ENCODE results near the gene MAPK10. TPM values are rescaled to one million over a fixed set of nuclear protein-coding genes. Genes with fewer than 3 reads are reported as not detected.
"Not testable (repeated sequence)": the region's sequence is repeated elsewhere in the genome, so short reads cannot be mapped to it uniquely, and the experiment has no call there.

The MAPK10 gene
- total and polyA plus RNA-seq, 8 donors = 1.4 to 103 (median 15.0) TPM

DNA sequence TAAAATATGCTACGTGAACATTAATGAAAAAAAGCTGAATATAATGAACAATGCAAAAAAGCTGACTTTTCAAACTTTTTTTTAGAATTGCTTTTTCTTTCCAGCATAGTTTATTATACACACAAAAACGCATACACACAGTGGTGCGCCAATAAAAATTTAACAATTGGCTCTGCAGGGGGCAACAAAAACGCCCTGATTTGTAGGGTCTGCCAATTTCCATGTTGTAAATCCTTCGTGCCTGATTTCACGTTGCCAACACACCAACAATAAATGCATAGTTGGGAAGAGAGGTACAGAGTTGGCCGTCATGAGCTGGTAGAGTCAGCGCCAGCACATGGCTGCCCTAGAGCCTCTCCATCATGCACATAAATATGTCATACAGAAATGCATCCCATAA, 333.1 kb downstream of the MAPK10 start:
- Histone ChIP-seq H3K27ac (no peak overlapping the region), H3K4me1 (no peaks in the 10 kb centered on the region), H3K9me3 (peaks cover 0 to under 1% (median 0%) of the 10 kb centered on the region in 4 donors), H3K36me3 (no peaks in the 10 kb centered on the region), H3K27me3 (no peaks in the 10 kb centered on the region), H3K4me3 (no peak overlapping the region)
- DNase-seq = no peak
- intact Hi-C loops (cut with DNase I; ENCODE audit: low total_unique reads) = no loop called here
- 84 to 94% (median 89%) methylated on average over 8 of the region's 8 CpGs for WGBS, 5 donors
- no peak for TF ChIP-seq EP300 (IDR thresholded peaks at IDR 0.05)
- no peak for TF ChIP-seq POLR2AphosphoS5 (IDR thresholded peaks at IDR 0.05)
- TF ChIP-seq POLR2A (IDR thresholded peaks at IDR 0.05) = no peak
- TF ChIP-seq, protein P1, sequence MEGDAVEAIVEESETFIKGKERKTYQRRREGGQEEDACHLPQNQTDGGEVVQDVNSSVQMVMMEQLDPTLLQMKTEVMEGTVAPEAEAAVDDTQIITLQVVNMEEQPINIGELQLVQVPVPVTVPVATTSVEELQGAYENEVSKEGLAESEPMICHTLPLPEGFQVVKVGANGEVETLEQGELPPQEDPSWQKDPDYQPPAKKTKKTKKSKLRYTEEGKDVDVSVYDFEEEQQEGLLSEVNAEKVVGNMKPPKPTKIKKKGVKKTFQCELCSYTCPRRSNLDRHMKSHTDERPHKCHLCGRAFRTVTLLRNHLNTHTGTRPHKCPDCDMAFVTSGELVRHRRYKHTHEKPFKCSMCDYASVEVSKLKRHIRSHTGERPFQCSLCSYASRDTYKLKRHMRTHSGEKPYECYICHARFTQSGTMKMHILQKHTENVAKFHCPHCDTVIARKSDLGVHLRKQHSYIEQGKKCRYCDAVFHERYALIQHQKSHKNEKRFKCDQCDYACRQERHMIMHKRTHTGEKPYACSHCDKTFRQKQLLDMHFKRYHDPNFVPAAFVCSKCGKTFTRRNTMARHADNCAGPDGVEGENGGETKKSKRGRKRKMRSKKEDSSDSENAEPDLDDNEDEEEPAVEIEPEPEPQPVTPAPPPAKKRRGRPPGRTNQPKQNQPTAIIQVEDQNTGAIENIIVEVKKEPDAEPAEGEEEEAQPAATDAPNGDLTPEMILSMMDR (IDR thresholded peaks at IDR 0.05) = no peak

DNA sequence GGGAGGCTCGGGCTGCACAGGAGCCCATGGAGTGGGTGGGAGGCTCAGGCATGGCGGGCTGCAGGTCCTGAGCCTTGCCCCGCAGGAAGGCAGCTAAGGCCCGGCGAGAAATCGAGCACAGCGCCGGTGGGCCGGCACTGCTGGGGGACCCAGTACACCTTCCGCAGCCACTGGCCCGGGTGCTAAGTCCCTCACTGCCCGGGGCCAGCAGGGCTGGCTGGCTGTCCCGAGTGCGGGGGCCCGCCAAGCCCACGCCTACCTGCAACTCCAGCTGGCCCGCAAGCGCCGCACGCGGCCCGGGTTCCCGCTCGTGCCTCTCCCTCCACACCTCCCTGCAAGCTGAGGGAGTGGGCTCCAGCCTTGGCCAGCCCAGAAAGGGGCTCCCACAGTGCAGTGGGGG, 338.2 kb downstream of the MAPK10 start:
- H3K4me1 ChIP-seq; H3K27me3 ChIP-seq; DNase-seq; H3K27ac ChIP-seq; H3K36me3 ChIP-seq; H3K9me3 ChIP-seq; H3K4me3 ChIP-seq; intact Hi-C loops (cut with DNase I; ENCODE audit: low total_unique reads): not testable (repeated sequence)
- 93 to 98% (median 97%) methylated on average over 6 to 24 of the region's 24 CpGs for whole genome bisulfite sequencing, 5 donors

DNA sequence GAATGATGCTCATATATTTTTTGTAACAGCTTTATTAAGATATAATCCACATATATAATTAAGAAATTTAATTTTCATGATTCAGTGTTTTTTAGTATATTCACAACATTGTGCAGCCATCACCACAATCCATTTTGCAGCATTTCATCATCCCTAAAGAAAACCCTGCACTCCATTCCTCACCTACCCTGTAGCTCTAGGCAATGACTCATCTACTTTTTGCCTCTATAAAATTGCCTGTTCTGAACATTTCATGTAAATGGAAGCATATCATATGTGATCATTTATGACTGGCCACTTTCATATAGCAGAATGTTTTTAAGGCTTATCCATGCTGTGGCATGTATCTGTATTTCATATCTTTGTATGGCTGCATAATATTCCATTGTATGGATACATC, 339.9 kb downstream of the MAPK10 start:
- intact Hi-C loops (cut with DNase I; ENCODE audit: low total_unique reads) = no loop called here
- Histone ChIP-seq H3K27me3 (no peaks in the 10 kb centered on the region), H3K9me3 (peaks cover 0 to 4% (median 0%) of the 10 kb centered on the region in 4 donors), H3K4me3 (no peak overlapping the region), H3K4me1 (no peaks in the 10 kb centered on the region), H3K27ac (no peak overlapping the region), H3K36me3 (peaks cover 0 to 13% (median 0%) of the 10 kb centered on the region in 4 donors)
- TF ChIP-seq, protein P1 (IDR thresholded peaks at IDR 0.05) = no peak
- TF ChIP-seq EP300 (IDR thresholded peaks at IDR 0.05) = no peak
- TF ChIP-seq POLR2A (IDR thresholded peaks at IDR 0.05) = no peak
- TF ChIP-seq POLR2AphosphoS5 (IDR thresholded peaks at IDR 0.05) = no peak
- DNase-seq = no peak

DNA sequence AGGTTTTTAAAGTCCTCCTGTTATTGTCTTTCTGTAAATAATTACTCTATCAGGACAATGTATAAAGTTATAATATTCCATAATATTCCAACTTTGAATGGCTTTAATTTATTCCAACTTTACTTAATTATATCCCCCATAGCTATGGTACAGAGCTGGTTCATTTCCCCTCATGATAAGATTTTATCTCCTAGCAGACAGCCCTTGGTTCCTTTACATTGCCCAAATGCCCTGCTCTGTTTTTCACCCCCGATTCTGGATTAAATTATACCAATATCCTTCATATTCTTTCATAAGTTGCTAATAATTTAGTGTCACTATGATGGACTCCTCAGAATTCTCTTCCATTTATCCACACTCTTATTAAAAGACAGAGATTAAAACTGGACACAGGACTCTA, 340.5 kb downstream of the MAPK10 start:
- intact Hi-C loops (cut with DNase I; ENCODE audit: low total_unique reads) = no loop called here
- WGBS, 5 donors = 80 to 91% (median 89%) methylated on average over 1 of the region's 1 CpG

More for the DNA sequence above, 340.5 kb downstream of the MAPK10 start:
- peaks cover 0 to 4% (median 0%) of the 10 kb centered on the region in 4 donors for H3K9me3 ChIP-seq
- TF ChIP-seq POLR2AphosphoS5 (IDR thresholded peaks at IDR 0.05) (no peak), EP300 (IDR thresholded peaks at IDR 0.05) (no peak), POLR2A (IDR thresholded peaks at IDR 0.05) (no peak)
- TF ChIP-seq, protein P1 (IDR thresholded peaks at IDR 0.05) = no peak
- no peak overlapping the region for H3K27ac ChIP-seq
- H3K4me1 ChIP-seq = no peaks in the 10 kb centered on the region
- H3K4me3 ChIP-seq = no peak overlapping the region
- no peak for DNase-seq
- H3K36me3 ChIP-seq = peaks cover 0 to 13% (median 0%) of the 10 kb centered on the region in 4 donors
- H3K27me3 ChIP-seq = no peaks in the 10 kb centered on the region
